GM21723 (cell line): ENCODE data around the gene RGL4.

Source experiments
- ATAC-seq: cut with Tn5 transposase; IDR thresholded peaks from one replicate; pipeline ENCODE4 v1.9.1; 2021; ENCODE audit warnings: mild to moderate bottlenecking, moderate library complexity; ENCODE audit not compliant: unreplicated experiment

The RGL4 gene

GRCh38 chr22:23697031-23697970 lies 6.5 kb downstream of the RGL4 start:
- no peak for ATAC-seq

DNA sequence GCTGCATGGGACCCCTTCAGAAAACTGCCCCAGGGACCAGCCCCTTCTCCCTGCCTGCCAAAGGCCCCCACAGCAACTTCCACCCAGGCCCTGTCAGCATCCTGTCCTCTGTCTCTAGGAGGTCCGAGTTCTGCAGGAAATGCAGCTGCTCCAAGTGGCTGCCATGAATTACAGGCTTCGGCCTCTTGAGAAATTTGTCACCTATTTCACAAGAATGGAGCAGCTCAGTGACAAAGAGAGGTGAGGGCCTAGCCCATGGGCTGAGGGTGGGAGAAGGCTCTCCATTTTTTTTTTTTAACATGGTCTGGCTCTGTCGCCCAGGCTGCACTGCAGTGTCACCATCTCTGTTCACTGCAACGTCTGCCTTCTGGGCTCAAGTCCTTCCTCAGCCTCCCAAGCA lies 7.3 kb downstream of the RGL4 start:
- no peak for ATAC-seq

GRCh38 chr22:23698673-23699235 lies 7.9 kb downstream of the RGL4 start:
- ATAC-seq, result no peak

GRCh38 chr22:23700706-23701105 lies 9.9 kb downstream of the RGL4 start:
- no peak for ATAC-seq

DNA sequence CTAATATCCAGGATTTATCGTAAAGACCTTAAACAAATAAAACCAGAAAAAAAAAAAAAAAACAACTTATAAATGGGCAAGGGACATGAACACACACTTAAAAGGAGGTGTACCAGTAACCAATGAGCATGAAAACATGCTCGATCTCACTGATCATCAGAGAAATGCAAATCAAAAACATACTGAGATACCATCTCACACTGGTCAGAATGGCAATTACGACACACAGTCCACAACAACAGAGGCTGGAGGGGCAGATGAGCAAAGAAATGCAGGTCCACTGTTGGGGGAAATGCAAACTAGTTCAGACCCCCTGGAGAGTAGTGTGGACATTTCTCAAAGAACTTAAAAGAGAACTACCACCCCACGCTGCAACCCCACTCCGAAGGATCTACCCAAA lies 13.2 kb downstream of the RGL4 start:
- no peak for ATAC-seq

GRCh38 chr22:23704829-23705228 lies 14.0 kb downstream of the RGL4 start:
- ATAC-seq, result no peak

GRCh38 chr22:23705358-23705757 lies 14.5 kb downstream of the RGL4 start:
- ATAC-seq, result no peak

- no peak for ATAC-seq
These were observed 17.5 kb downstream of the RGL4 start for GRCh38 chr22:23708270-23708669.

- ATAC-seq, result no peak
These were observed 18.3 kb downstream of the RGL4 start for GRCh38 chr22:23709107-23709506.

DNA sequence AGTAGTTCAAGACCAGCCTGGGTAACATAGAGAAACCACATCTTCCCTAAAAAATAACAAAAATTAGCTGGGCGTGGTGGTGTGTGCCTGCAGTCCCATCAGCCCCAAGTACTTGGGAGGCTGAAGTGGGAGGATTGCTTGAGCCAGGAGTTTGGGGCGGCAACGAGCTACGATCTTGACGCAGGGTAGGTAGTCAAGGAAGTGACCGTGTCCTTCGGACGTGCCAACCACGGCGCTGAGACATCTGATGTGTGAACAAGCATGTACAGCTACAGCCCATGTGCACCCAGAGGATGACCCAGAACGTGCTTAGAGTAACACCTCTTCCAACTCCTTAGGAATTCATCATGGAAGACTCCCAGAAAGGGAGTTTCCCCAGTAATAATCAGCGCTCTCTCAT lies 21.4 kb downstream of the RGL4 start:
- no peak for ATAC-seq

- no peak for ATAC-seq
These were observed 23.1 kb downstream of the RGL4 start for GRCh38 chr22:23713696-23714595.

DNA sequence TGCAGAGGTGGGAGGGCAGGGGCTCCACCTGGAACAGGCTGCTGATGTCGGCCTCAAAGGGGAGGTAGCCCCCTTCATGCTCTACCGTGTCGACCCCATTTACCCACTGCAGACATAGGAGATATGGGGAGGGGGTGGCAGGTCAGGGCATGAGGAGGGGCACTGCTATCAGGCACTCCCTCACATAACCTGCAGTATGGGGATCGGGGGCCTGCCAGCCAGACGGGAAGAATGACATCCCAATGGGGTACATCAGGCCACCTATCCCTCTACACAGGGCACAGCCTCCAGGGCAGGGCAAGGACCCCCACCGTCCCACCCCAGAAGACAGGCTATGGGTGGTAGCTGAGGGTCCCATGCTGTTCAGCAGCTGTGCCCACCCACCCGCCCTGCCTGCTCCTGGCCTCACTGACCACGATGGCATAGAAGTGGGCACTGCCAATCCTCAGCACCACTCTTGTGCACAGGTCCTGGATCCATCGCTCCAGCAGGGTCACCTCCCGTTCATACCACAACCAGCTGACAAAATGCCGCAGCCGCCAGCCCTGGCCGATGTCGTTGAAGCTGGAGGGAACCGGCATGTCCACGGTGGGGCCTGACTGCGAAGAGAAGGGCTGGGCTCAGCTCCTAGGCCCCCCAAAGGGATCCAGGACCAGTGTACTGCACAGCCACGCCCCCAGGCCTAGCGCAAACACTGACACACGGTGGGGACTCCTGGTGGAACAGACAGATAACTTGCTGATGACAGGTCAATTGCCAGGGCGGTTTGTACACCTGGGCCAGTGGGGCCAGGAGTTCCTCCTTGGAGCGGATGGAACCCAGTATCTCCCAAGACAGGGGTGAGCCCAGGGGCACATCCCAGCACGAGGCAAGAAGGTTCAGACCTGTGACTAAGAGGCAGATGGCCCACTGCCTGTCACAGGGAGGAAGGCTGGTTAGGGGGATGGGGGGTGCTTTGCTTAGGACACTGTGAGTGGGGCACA lies 24.1 kb downstream of the RGL4 start:
- no peak for ATAC-seq

DNA sequence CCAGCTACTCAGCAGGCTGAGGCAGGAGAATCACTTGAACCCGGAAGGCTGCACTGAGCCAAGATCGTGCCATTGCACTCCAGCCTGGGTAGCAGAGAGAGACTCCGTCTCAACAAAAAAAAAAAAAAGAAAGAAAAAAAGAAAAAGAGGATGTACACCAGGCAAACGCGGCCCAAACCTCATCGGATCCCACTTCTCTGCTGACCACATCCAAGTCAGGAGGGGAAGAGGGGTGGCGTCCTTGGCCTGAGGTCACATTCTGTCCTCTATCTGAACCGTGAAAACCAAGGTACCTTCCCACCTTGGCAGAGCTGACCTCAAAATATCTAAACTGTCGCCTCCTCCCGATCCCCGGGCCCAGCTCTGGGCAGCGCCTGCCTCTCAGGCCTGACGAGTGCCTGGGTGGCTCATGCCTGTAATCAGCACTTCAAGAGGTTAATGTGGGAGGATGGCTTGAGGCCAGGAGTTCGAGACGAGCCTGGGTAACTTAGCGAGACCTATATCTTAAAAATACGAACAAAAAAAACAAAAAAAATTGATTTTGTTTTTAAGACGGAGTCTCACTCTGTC lies 25.1 kb downstream of the RGL4 start:
- no peak for ATAC-seq

DNA sequence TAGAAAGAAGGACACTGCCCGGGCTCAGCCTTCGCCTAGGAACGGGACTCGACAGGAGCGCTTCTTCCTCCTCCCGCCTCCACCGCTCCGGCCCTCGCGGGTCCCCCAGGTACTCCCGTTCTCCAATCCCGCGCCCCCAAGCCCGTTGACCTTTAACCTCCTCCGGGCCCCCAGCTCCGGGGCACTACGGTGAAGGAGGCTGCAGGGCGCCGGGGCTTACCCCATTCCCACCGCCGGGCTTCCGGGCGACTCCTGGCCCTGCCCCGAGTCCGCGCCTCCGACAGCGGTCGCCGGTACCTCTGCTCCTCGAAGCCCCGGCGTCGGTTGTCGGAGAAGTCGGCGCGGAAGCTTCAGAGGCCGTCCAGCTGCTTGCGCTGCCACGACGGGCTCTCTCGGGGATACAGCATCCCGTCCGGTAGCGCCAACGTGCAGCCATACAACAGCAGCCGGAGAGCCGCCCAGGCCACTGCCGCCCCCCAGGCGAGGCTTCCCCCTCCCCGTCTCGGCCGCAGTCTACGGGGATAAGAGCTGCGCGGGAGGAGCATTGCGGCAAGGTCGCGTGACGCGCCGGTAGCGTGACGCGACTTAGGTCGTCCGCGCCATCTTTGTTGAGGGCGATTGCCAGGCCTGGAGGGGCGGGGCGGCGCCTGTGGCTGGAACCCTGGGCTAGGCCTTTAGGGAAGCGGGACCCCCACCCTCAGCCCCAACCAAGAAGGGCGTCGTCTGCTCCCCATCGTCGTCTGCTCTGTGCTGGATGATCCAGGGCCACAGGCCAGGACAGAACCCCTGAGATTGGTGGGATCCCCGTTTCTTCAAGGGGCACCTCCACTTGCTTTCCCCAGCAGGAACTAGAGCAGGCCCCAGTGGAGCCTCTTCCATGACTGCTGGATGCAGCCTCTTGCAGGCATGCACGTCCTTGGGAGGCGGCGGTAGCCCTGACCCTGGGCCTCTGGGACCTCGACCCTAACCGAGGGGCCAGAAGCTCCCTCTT lies 26.3 kb downstream of the RGL4 start:
- peak; percentile 83 for ATAC-seq

DNA sequence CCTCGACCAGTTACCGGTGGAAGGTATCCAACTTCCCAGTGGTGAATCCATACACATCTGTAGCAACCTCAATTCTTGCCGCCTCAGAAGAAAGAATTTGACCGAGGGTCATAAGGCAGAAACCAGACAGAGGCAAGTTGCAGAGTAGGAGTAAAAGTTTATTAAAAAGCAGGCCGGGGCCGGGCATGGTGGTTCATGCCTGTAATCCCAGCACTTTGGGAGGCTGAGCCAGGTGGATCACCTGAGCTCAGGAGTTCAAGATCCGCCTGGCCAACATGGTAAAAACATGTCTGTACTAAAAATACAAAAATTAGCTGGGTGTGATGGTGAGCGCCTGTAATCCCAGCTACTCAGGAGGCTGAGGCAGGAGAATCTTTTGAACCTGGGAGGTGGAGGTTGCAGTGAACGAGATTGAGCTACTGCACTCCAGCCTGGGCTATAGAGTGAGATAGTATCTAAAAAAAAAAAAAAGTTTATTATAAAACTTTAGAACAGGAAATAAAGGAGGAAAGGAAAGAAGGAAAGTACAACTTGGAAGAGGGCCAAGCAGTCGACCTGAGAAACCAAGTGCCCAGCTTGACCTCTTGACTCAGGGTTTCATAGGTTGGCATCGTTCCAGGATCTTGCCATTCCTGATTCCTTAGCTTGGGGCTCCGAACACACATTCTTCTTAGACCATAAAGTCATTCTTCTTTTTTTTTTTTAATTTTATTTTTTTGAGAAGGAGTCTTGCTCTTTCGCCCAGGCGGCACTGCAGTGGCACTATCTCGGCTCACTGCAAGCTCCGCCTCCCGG lies 27.8 kb downstream of the RGL4 start:
- ATAC-seq, result no peak

DNA sequence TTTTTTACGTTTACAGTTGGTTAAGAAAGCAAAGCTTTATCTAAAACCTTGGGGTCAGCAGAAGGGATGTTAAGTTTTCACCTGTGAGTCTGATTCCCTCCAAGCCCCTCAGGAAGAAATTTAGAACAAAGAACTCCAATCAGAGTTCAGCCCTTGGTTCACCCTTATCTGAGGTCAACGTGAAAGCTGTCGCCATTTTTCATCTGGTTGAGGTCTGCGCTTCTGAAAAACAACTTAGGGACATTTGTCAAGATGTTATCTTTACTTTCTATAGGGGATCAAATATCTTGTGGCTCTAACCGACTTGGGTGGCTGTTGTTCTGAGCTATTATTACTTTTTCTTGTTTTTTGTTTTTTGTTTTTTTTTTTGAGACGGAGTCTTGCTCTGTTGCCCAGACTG lies 30.0 kb downstream of the RGL4 start:
- no peak for ATAC-seq

DNA sequence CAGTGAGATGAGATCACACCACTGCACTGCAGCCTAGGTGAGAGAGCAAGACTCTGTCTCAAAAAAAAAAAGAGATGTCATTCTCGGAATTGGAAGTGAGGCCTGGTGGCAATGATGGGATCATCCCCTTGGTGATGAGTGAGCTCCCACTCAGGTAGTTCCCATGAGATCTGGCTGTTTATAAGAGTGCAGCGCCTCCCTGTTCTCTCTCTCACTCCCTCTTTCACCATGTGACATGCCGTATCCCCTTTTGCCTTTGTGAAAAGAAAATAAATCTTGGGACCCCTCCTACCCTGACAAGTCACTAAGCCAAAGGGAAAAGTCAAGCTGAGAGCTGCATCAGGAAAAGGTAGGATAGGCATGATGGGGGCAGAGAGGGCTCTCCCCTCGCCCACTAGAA lies 31.3 kb downstream of the RGL4 start:
- ATAC-seq, result no peak

- ATAC-seq, result no peak
These were observed 31.9 kb downstream of the RGL4 start for GRCh38 chr22:23722724-23723123.
